CD4-positive, CD25-positive, alpha-beta regulatory T cell (primary cell): ENCODE data around the gene RPL27A. TPM values are rescaled to one million over a fixed set of nuclear protein-coding genes. Genes with fewer than 3 reads are reported as not detected.
A peak's percentile ranks its signal among the peaks of the same experiment; 100 is the strongest.

Experiments used
- ATAC-seq, 2 donors: fragments of 150-1000 bp; cut with Tn5 transposase; one replicate each; pipeline ENCODE4 v1.10.0; 2021; ENCODE audit warnings: low read depth in 2 of 2, moderate number of reproducible peaks in 2 of 2, moderate library complexity in 1 of 2
- DNase-seq, 3 donors: peaks; one replicate each; pipeline versions ENCODE4 v3.0.0 to v3.0.0-alpha.2; 2012 to 2022; ENCODE audit warnings: mixed read lengths in 1 of 3
- H3K27ac ChIP-seq: one replicate; pipeline ENCODE4 v1.7.0; 2013; ENCODE audit warnings: mild to moderate bottlenecking, low read length; ENCODE audit not compliant: insufficient read depth, poor library complexity, severe bottlenecking
- H3K27me3 ChIP-seq: one replicate; pipeline ENCODE4 v1.7.0; 2013; ENCODE audit warnings: low read length; ENCODE audit not compliant: control insufficient read depth, insufficient read depth
- H3K36me3 ChIP-seq: one replicate; pipeline ENCODE4 v1.7.0; 2013; ENCODE audit warnings: mild to moderate bottlenecking, low read length, moderate library complexity; ENCODE audit not compliant: control insufficient read depth, insufficient read depth
- H3K4me1 ChIP-seq: 2 replicates; pipeline ENCODE4 v1.7.0; 2013; ENCODE audit warnings: mild to moderate bottlenecking, low read length; ENCODE audit not compliant: insufficient read depth, control insufficient read depth, poor library complexity, severe bottlenecking
- H3K4me3 ChIP-seq: one replicate; pipeline ENCODE4 v1.7.0; 2013; ENCODE audit warnings: low read depth, mild to moderate bottlenecking, low read length, moderate library complexity
- H3K9me3 ChIP-seq, 2 experiments: 1 replicate in 1 of 2; 2 replicates in 1 of 2; pipeline ENCODE4 v1.7.0; 2013; ENCODE audit warnings: low read length in 2 of 2, mild to moderate bottlenecking in 1 of 2, moderate library complexity in 1 of 2; ENCODE audit not compliant: control insufficient read depth in 2 of 2
- H3K27ac Mint-ChIP-seq, 3 donors: one replicate each; pipeline ENCODE4 v1.8.0; 2020 to 2022; ENCODE audit warnings: mild to moderate bottlenecking in 3 of 3, mixed read lengths in 3 of 3, moderate library complexity in 2 of 3
- H3K27me3 Mint-ChIP-seq: one replicate; pipeline ENCODE4 v1.8.0; 2022; ENCODE audit warnings: mild to moderate bottlenecking, mixed read lengths
- H3K36me3 Mint-ChIP-seq: one replicate; pipeline ENCODE4 v1.8.0; 2020; ENCODE audit warnings: mixed read lengths
- H3K4me1 Mint-ChIP-seq, 4 donors: one replicate each; pipeline ENCODE4 v1.8.0; 2020 to 2022; ENCODE audit warnings: mixed read lengths in 4 of 4, mild to moderate bottlenecking in 1 of 4
- H3K4me3 Mint-ChIP-seq, 4 donors: one replicate each; pipeline ENCODE4 v1.8.0; 2020 to 2022; ENCODE audit warnings: mild to moderate bottlenecking in 4 of 4, mixed read lengths in 4 of 4, moderate library complexity in 3 of 4
- H3K9me3 Mint-ChIP-seq, 7 donors: one replicate each; pipeline ENCODE4 v1.8.0; 2020 to 2022; ENCODE audit warnings: mixed read lengths in 7 of 7, mild to moderate bottlenecking in 3 of 7, moderate library complexity in 2 of 7
- polyA plus RNA-seq, 4 donors: library from polyadenylated mRNA; unstranded; fragments of 300-500 nt; fragmentation: Illumina TruSeq; gene quantifications; one replicate each; pipeline ENCODE4 v1.2.3, GENCODE V29; 2021
- total RNA-seq: library from RNA; stranded (reverse); gene quantifications from one replicate; pipeline ENCODE4 v1.2.3, GENCODE V29; 2022

The RPL27A gene
- total and polyA plus RNA-seq, 5 donors from 2014 or later, result 1,139 to 4,268 (median 2,980) TPM

DNA sequence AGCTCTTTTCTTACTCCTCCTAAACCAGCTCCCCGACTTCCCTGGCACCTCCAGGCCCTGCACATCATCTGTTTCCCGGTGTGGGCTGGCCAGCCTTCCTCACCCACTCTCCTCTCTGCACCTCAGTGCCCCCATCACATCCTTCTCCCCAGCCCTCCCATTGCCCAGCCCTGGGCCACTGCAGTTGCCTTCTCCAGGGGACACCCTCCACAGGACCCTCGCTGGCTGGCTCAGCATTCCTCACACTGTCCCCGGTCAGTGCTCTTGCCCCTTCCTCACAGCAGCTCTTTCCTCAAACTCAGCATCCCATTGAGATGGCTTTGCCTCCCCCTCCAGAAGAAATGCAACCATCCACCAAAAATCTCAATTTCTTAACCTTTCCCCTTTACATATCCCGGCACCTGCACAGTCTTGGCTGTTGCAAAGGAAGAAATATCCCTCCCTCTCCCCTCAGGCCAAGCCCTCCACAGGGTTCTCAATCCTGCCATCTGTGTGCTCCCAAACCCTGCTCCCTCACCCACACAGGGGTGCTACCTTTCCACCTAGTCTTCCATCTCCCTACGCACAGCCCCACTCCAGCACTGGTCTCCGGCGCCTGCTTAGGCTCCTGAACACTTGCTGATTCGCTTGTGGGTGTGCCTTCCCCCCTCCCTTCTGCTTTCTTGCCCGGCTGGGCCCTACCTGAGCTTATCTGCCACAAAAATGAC is 19.5 kb downstream of the RPL27A start:
- H3K27ac Mint-ChIP-seq, result no peak overlapping the region
- H3K27ac ChIP-seq, result no peak overlapping the region
- H3K27me3 ChIP-seq, result no peaks in the 10 kb centered on the region
- no peaks in the 10 kb centered on the region for H3K4me1 ChIP-seq
- no peak for DNase-seq
- ATAC-seq, result no peak
- H3K4me3 Mint-ChIP-seq, result no peak overlapping the region
- peaks cover 4% of the 10 kb centered on the region for H3K36me3 Mint-ChIP-seq
- peaks cover 0 to 5% (median 2%) of the 10 kb centered on the region in 4 donors for H3K4me1 Mint-ChIP-seq
- no peaks in the 10 kb centered on the region for H3K36me3 ChIP-seq
- no peak overlapping the region for H3K4me3 ChIP-seq
- no peaks in the 10 kb centered on the region for H3K9me3 Mint-ChIP-seq
- no peaks in the 10 kb centered on the region for H3K27me3 Mint-ChIP-seq
- no peaks in the 10 kb centered on the region for H3K9me3 ChIP-seq

DNA sequence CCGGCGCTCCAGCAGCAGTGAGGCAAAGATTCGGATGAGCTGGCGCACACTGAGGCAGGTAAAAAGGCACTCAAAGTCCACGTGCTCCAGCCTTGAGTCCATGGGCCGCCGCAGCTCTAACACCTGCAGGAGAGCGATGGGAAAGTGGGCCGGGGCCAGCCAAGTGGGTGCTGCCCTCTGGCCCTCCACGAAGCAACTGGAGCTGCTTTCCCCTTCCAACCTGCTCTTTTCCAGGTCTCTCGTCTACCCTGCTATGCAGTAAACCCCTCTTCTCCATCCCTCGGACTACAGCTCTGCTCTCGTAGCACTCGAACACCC is 20.0 kb downstream of the RPL27A start:
- H3K9me3 ChIP-seq, result no peaks in the 10 kb centered on the region
- no peak overlapping the region for H3K4me3 ChIP-seq
- H3K9me3 Mint-ChIP-seq, result no peaks in the 10 kb centered on the region
- DNase-seq (no peak), ATAC-seq (no peak)
- no peak overlapping the region for H3K27ac ChIP-seq
- no peaks in the 10 kb centered on the region for H3K27me3 Mint-ChIP-seq
- no peak overlapping the region for H3K4me3 Mint-ChIP-seq
- H3K27ac Mint-ChIP-seq, result no peak overlapping the region
- H3K27me3 ChIP-seq, result no peaks in the 10 kb centered on the region
- H3K36me3 ChIP-seq, result no peaks in the 10 kb centered on the region
- H3K4me1 ChIP-seq, result no peaks in the 10 kb centered on the region
- peaks cover 0 to 5% (median 1%) of the 10 kb centered on the region in 4 donors for H3K4me1 Mint-ChIP-seq
- H3K36me3 Mint-ChIP-seq, result peaks cover 4% of the 10 kb centered on the region

DNA sequence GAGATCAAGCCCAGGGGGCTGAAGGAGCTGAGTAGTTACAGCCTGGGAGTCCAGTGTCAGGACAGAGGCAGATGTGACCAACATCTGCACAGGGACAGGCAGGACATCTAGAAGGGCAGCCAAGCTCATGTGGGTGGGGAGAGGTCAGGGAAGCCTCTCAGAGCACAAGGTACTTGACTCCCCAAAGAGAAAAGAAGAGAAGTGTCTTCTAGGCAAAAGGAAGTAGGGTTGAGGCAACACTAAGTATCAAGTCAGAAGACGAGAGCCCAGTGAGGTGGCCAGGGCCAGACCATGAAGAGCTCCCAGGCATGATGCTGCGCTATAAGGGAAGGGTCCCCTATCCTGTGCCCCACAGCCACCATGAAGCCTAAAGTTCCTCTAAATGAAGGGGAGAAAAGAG is 21.5 kb downstream of the RPL27A start:
- H3K4me3 Mint-ChIP-seq, result no peak overlapping the region
- H3K4me1 Mint-ChIP-seq, result peaks cover 0 to 5% (median 1%) of the 10 kb centered on the region in 4 donors
- H3K27me3 Mint-ChIP-seq, result no peaks in the 10 kb centered on the region
- H3K27ac ChIP-seq, result no peak overlapping the region
- H3K9me3 Mint-ChIP-seq, result no peaks in the 10 kb centered on the region
- H3K36me3 ChIP-seq, result no peaks in the 10 kb centered on the region
- H3K27ac Mint-ChIP-seq, result peak overlapping the region in 1 of 3 donors; percentile 26
- peaks cover 4% of the 10 kb centered on the region for H3K36me3 Mint-ChIP-seq
- no peak overlapping the region for H3K4me3 ChIP-seq
- DNase-seq, result no peak
- no peaks in the 10 kb centered on the region for H3K27me3 ChIP-seq
- ATAC-seq, result no peak
- no peaks in the 10 kb centered on the region for H3K9me3 ChIP-seq
- no peaks in the 10 kb centered on the region for H3K4me1 ChIP-seq

GRCh38 chr11:8705146-8705545 is 22.6 kb downstream of the RPL27A start:
- no peaks in the 10 kb centered on the region for H3K9me3 ChIP-seq
- no peaks in the 10 kb centered on the region for H3K4me1 ChIP-seq
- Mint-ChIP-seq H3K27ac (no peak overlapping the region), H3K9me3 (no peaks in the 10 kb centered on the region), H3K4me1 (peaks cover 0 to 5% (median 1%) of the 10 kb centered on the region in 4 donors), H3K4me3 (no peak overlapping the region), H3K36me3 (peaks cover 4% of the 10 kb centered on the region), H3K27me3 (no peaks in the 10 kb centered on the region)
- no peak for DNase-seq
- no peak overlapping the region for H3K27ac ChIP-seq
- ATAC-seq, result no peak
- no peaks in the 10 kb centered on the region for H3K27me3 ChIP-seq
- H3K4me3 ChIP-seq, result no peak overlapping the region
- H3K36me3 ChIP-seq, result no peaks in the 10 kb centered on the region

DNA sequence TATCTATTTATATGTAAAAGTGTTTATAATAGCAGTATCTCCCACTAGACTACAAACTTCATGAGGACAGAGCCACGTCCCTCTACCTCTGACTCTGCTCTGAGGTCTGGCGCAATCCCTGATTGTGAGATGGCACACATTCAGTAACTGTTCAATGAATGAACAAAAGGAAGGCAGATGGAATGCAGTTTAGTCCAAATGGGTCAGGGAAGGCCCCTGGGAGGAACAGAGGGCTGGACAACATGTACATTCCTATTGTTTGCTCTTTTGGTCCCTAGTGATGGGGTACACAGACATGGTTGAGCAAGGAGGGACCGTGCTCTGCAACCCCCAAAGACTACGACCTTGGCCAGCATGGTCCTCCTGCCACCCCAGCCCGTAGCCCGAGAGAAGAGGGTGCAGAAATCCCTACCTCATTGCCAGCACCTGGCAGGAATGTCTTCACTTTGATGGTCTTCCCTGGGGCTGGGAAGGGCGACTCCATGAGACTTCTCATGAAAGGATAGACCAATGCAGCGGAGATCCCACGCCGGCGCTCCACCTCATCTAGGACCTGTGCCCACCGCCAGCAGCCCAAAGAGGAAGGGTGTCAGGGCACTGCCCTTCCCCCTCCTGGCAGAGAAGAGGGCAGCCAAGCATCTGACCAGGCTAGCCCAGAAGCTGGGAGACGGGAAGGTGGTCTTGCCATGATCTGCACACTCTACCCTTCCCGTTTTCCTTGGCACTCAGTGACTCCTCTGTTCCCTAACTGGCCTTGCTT is 24.3 kb downstream of the RPL27A start:
- H3K36me3 Mint-ChIP-seq, result peaks cover 4% of the 10 kb centered on the region
- Histone ChIP-seq H3K4me3 (no peak overlapping the region), H3K27ac (no peak overlapping the region), H3K9me3 (no peaks in the 10 kb centered on the region), H3K36me3 (no peaks in the 10 kb centered on the region), H3K27me3 (no peaks in the 10 kb centered on the region), H3K4me1 (no peaks in the 10 kb centered on the region)
- H3K27me3 Mint-ChIP-seq, result no peaks in the 10 kb centered on the region
- no peak for ATAC-seq
- DNase-seq, result no peak
- H3K4me3 Mint-ChIP-seq, result no peak overlapping the region
- no peaks in the 10 kb centered on the region for H3K9me3 Mint-ChIP-seq
- H3K27ac Mint-ChIP-seq, result no peak overlapping the region
- H3K4me1 Mint-ChIP-seq, result peaks cover 0 to 3% (median 0%) of the 10 kb centered on the region in 4 donors

GRCh38 chr11:8707541-8708191 is 25.1 kb downstream of the RPL27A start:
- Mint-ChIP-seq H3K36me3 (no peaks in the 10 kb centered on the region), H3K27me3 (no peaks in the 10 kb centered on the region), H3K27ac (no peak overlapping the region), H3K9me3 (no peaks in the 10 kb centered on the region), H3K4me1 (peaks cover 0 to 3% (median 0%) of the 10 kb centered on the region in 4 donors), H3K4me3 (no peak overlapping the region)
- ATAC-seq (no peak), DNase-seq (no peak)
- no peaks in the 10 kb centered on the region for H3K9me3 ChIP-seq
- no peak overlapping the region for H3K4me3 ChIP-seq
- H3K27ac ChIP-seq, result no peak overlapping the region
- H3K27me3 ChIP-seq, result no peaks in the 10 kb centered on the region
- H3K36me3 ChIP-seq, result no peaks in the 10 kb centered on the region
- H3K4me1 ChIP-seq, result no peaks in the 10 kb centered on the region

DNA sequence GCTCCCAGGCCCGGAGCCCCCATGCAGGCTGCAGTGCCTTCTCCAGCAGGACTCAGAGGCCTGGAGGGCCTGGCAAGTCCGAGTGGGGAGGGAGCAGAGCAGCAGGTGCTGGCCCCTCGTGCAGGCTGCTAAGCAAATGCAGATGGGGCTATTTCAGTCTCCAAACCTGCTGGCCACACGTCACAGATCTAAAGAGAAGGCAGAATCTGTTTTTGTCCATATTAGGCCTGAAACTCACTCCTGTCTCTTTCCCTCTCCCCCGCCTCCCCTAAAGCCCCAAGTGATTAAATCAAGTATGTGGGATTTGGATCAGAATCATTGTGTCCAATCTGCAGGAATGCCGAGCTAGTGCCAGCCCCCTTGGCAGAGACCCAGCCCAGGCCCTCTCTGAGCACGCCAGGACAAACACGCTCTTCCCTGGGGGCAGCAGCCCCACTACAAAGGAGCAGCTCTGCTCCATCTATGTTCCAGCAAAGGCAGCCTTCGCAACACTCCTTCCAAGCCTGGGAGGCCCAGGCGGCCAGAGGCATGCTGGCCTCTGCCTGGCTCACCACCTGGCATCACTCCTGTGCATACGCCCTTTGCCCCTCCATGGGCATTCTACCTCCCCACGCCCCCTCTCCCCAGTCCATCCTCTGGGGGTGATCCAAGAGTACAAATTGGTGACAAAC is 26.5 kb downstream of the RPL27A start:
- no peaks in the 10 kb centered on the region for H3K27me3 Mint-ChIP-seq
- H3K27ac Mint-ChIP-seq, result peak overlapping the region in 1 of 3 donors; percentile 38
- no peak overlapping the region for H3K4me3 Mint-ChIP-seq
- ATAC-seq (no peak), DNase-seq (no peak)
- H3K27me3 ChIP-seq, result no peaks in the 10 kb centered on the region
- no peaks in the 10 kb centered on the region for H3K9me3 Mint-ChIP-seq
- no peaks in the 10 kb centered on the region for H3K36me3 Mint-ChIP-seq
- H3K27ac ChIP-seq, result no peak overlapping the region
- H3K4me1 Mint-ChIP-seq, result peaks cover 0 to 3% (median 0%) of the 10 kb centered on the region in 4 donors
- no peaks in the 10 kb centered on the region for H3K36me3 ChIP-seq
- H3K4me3 ChIP-seq, result no peak overlapping the region
- H3K4me1 ChIP-seq, result no peaks in the 10 kb centered on the region
- H3K9me3 ChIP-seq, result no peaks in the 10 kb centered on the region
